AG04449 (cell line): ENCODE results near the gene DNMT3L.

ENCODE experiments used
- CTCF ChIA-PET: fragments of 350-600 bp; formaldehyde crosslinking; extraction: SDS; loops from one replicate; lab custom pipeline; 2021; ENCODE audit warnings: antibody characterized with exemption; lab: Yijun Ruan, JAX
- POLR2A ChIA-PET: fragments of 400-600, 350-600 bp; formaldehyde crosslinking; extraction: SDS; loops from one replicate; lab custom pipeline; 2020; ENCODE audit warnings: antibody characterized with exemption, inconsistent platforms; lab: Yijun Ruan, JAX
- DNase-seq: peaks from one replicate; pipeline ENCODE4 v3.0.0-alpha.2; 2010; ENCODE audit warnings: low read depth, low spot score
- H3K4me3 ChIP-seq: 2 replicates; pipeline ENCODE4 v1.5.1; 2011; ENCODE audit warnings: low read depth, mild to moderate bottlenecking, control low read depth, low read length
- CTCF ChIP-seq: IDR thresholded peaks from one replicate; pipeline ENCODE4 v1.5.1; 2011; ENCODE audit warnings: mild to moderate bottlenecking, moderate library complexity, low read length, control low read depth, inconsistent platforms; ENCODE audit not compliant: insufficient read depth; ENCODE audit errors: missing control alignments

The DNMT3L gene

GRCh38 chr21:44299458-44300261 lies 38.0 kb upstream of the DNMT3L start, which contains the start of gene PFKL:
PFKL (plus strand) TSS chr21:44300053; CDS start chr21:44300106, 53 bp downstream.
- H3K4me3 ChIP-seq: peak within 1 kb of the TSS; percentile 60
- DNase-seq: no peak
- CTCF ChIA-PET: interaction anchor here (4.5 kb wide), 1 partner anchor 14 kb away, joined by 36 read pairs; the partner anchor contains the start of gene AIRE
- POLR2A ChIA-PET: interaction anchor here (1.6 kb wide), 1 partner anchor 39 kb away, joined by 3 read pairs; the partner anchor contains the start of gene CFAP410
- no peak for TF ChIP-seq CTCF

GRCh38 chr21:44299085-44299457 lies 37.4 kb upstream of the DNMT3L start:
- ChIA-PET POLR2A (no interaction called here), CTCF (interaction anchor here (1.2 to 4.5 kb wide), 3 partner anchors 9 to 33 kb away, joined by 3 to 36 read pairs (median 22); partner anchors contain the start of gene AIRE)
- peak overlapping the region; percentile 60 for H3K4me3 ChIP-seq
- no peak for TF ChIP-seq CTCF
- no peak for DNase-seq

- TF ChIP-seq CTCF: no peak
- no peak overlapping the region; the same call in 1 of the 2 replicates for H3K4me3 ChIP-seq
- ChIA-PET CTCF (interaction anchor here (0.7 to 4.5 kb wide), 9 partner anchors 10 to 151 kb away, joined by 3 to 36 read pairs (median 6); partner anchors contain the start of gene AIRE), POLR2A (no interaction called here)
- no peak for DNase-seq
Observed at GRCh38 chr21:44298301-44298700, 36.6 kb upstream of the DNMT3L start.

GRCh38 chr21:44297525-44298290 lies 36.0 kb upstream of the DNMT3L start:
- CTCF ChIA-PET: interaction anchor here (0.7 to 4.5 kb wide), 9 partner anchors 11 to 150 kb away, joined by 3 to 36 read pairs (median 6); partner anchors contain the start of gene AIRE
- TF ChIP-seq CTCF: peak; percentile 86
- POLR2A ChIA-PET: no interaction called here
- peak; percentile 23 for DNase-seq
- H3K4me3 ChIP-seq: no peak overlapping the region; the same call in 1 of the 2 replicates

GRCh38 chr21:44296916-44297315 lies 35.2 kb upstream of the DNMT3L start:
- no peak overlapping the region for H3K4me3 ChIP-seq
- ChIA-PET CTCF (interaction anchor here (1.1 to 4.5 kb wide), 7 partner anchors 11 to 150 kb away, joined by 4 to 36 read pairs (median 10); partner anchors contain the start of gene AIRE), POLR2A (no interaction called here)
- TF ChIP-seq CTCF: no peak
- no peak for DNase-seq
